ENCODE measurements around the gene BRK1.
"Not testable (repeated sequence)": the region's sequence is repeated elsewhere in the genome, so short reads cannot be mapped to it uniquely, and the experiment has no call there.

DNA sequence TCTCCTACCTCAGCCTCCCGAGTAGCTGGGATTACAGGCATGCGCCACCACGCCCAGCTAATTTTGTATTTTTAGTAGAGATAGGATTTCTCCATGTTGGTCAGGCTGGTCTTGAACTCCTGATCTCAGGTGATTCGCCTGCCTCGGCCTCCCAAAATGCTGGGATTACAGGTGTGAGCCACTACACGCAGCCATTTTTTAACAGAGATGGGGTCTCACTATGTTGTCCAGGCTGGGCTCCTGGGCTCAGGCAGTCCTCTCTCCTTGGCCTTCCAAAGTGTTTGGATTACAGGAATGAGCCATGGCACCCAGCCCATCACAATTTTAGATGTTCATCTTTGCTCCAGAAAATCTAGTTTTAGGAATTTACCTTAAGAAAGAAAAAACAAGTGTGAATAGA, 43.1 kb downstream of the BRK1 start:
- not testable (repeated sequence) for TF ChIP-seq EZH2 (IDR thresholded peaks at IDR 0.05; ENCODE audit: borderline replicate concordance); CTCF (IDR thresholded peaks at IDR 0.05; ENCODE audit: poor library complexity)

All from hepatocyte (in vitro differentiated cells).